Mucosa of rectum (tissue), 2 donors: ENCODE data around the gene EEFSEC.

ENCODE experiments used
- H3K27ac ChIP-seq, 2 donors: one replicate each; pipeline ENCODE4 v1.7.0; 2013; ENCODE audit warnings: inconsistent platforms in 2 of 2, low read depth in 2 of 2, low read length in 2 of 2
- H3K27me3 ChIP-seq, 2 donors: one replicate each; pipeline ENCODE4 v1.7.0; 2013; ENCODE audit warnings: low read length in 2 of 2; ENCODE audit not compliant: control insufficient read depth in 2 of 2, insufficient read depth in 2 of 2
- H3K36me3 ChIP-seq, 2 donors: one replicate each; pipeline ENCODE4 v1.7.0; 2013; ENCODE audit warnings: low read length in 2 of 2; ENCODE audit not compliant: control insufficient read depth in 2 of 2, insufficient read depth in 2 of 2
- H3K4me1 ChIP-seq, 2 donors: one replicate each; pipeline ENCODE4 v1.7.0; 2013; ENCODE audit warnings: low read length in 2 of 2, mild to moderate bottlenecking in 1 of 2; ENCODE audit not compliant: control insufficient read depth in 2 of 2, insufficient read depth in 2 of 2
- H3K4me3 ChIP-seq, 2 donors: one replicate each; pipeline ENCODE4 v1.7.0; 2013; ENCODE audit warnings: low read length in 2 of 2
- H3K9ac ChIP-seq, 2 donors: one replicate each; pipeline ENCODE4 v1.7.0; 2013; ENCODE audit warnings: low read length in 2 of 2, low read depth in 1 of 2, mild to moderate bottlenecking in 1 of 2
- H3K9me3 ChIP-seq, 2 donors: one replicate each; pipeline ENCODE4 v1.7.0; 2013; ENCODE audit warnings: low read length in 2 of 2; ENCODE audit not compliant: control insufficient read depth in 2 of 2
- donor health status: healthy.
- donor health status: Normal muscosa, but diverticular disease.

EEFSEC gene

GRCh38 chr3:128312271-128312670 is 159.0 kb downstream of the EEFSEC start:
- H3K27me3 ChIP-seq: no peaks in the 10 kb centered on the region
- H3K27ac ChIP-seq: no peak overlapping the region

DNA sequence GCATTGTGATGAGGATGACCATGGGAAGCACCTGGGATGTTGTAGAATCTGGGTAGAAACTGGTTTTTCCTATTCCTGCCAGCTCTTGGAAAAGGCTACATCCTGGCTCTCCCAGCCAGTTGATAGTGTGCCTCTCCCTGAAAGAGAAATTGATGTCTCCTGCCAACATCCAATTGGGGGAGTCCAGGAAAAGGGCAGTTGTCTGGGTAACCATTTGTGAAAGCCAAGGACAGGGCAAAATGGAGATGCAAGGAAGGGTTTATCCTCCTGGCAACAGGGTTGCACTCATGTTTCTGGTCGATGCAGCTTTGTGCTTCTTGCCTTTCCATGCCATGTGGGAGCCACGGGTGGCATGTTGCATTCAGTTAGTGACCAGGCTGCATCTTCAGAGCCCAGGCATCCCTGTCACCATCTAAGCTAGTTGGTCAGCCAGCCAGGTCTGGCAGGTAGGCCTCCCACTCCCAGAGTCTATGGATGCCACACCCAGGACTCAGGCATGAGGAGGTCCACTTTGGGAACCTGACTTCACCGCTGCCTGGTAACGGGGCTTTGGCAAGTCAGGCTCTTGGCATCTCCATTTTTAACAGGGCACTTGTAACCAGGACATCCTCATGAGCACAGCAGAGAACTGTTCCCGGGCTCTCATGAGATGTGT is 159.9 kb downstream of the EEFSEC start:
- H3K4me3 ChIP-seq: no peak overlapping the region
- no peak overlapping the region for H3K9ac ChIP-seq
- no peak overlapping the region for H3K27ac ChIP-seq
- H3K27me3 ChIP-seq: no peaks in the 10 kb centered on the region
- H3K9me3 ChIP-seq: no peaks in the 10 kb centered on the region
- H3K36me3 ChIP-seq: peaks cover 0 to 5% of the 10 kb centered on the region in 2 donors
- no peaks in the 10 kb centered on the region for H3K4me1 ChIP-seq

More at GRCh38 chr3:128312271-128312670, 159.0 kb downstream of the EEFSEC start:
- H3K36me3 ChIP-seq: peaks cover 0 to 8% of the 10 kb centered on the region in 2 donors
- no peaks in the 10 kb centered on the region for H3K9me3 ChIP-seq
- no peaks in the 10 kb centered on the region for H3K4me1 ChIP-seq
- no peak overlapping the region for H3K9ac ChIP-seq
- no peak overlapping the region for H3K4me3 ChIP-seq

GRCh38 chr3:128313935-128314334 is 160.7 kb downstream of the EEFSEC start:
- H3K4me1 ChIP-seq: no peaks in the 10 kb centered on the region
- H3K9me3 ChIP-seq: no peaks in the 10 kb centered on the region
- H3K27ac ChIP-seq: no peak overlapping the region
- peaks cover 0 to 5% of the 10 kb centered on the region in 2 donors for H3K36me3 ChIP-seq
- H3K27me3 ChIP-seq: no peaks in the 10 kb centered on the region
- H3K9ac ChIP-seq: no peak overlapping the region
- no peak overlapping the region for H3K4me3 ChIP-seq

GRCh38 chr3:128315313-128315712 is 162.0 kb downstream of the EEFSEC start:
- Histone ChIP-seq H3K27me3 (no peaks in the 10 kb centered on the region), H3K27ac (no peak overlapping the region)

GRCh38 chr3:128316481-128316891 is 163.2 kb downstream of the EEFSEC start:
- Histone ChIP-seq H3K27ac (no peak overlapping the region), H3K4me1 (no peaks in the 10 kb centered on the region), H3K9ac (no peak overlapping the region), H3K4me3 (no peak overlapping the region), H3K9me3 (no peaks in the 10 kb centered on the region), H3K36me3 (peaks cover 4 to 8% of the 10 kb centered on the region in 2 donors), H3K27me3 (no peaks in the 10 kb centered on the region)

More at GRCh38 chr3:128315313-128315712, 162.0 kb downstream of the EEFSEC start:
- Histone ChIP-seq H3K4me3 (no peak overlapping the region), H3K36me3 (peaks cover 4 to 8% of the 10 kb centered on the region in 2 donors), H3K4me1 (no peaks in the 10 kb centered on the region), H3K9ac (no peak overlapping the region), H3K9me3 (no peaks in the 10 kb centered on the region)

DNA sequence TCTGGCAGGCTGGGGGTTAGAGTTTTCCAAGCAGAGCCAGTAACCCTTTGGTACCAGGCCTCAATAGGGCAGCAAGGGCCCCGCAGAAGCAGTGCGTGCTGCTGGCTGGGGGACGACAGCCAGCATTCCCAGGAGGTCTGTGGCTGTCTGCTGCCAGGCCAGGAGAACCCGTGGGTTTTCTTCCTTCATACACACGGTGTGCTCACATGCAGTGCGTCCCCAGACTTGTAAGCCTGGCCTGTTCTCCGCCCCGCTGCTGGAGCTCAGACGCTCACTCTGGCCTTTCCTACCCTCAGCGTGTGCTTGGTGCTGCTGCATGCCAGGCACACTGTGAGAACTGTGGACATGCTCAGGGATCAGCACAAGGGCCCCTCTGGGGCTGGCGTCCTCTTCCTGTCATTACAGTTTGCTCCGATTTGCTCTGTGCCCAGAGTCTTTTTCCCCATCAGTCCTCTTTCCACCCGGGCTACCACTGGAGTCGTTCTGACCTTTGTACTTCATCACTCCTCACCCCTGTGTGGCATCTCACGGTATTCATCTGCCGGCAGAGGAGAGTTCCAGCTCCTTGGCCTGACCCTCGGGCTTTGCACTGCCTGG is 163.9 kb downstream of the EEFSEC start:
- Histone ChIP-seq H3K9me3 (no peaks in the 10 kb centered on the region), H3K4me1 (no peaks in the 10 kb centered on the region), H3K36me3 (peaks cover 4 to 8% of the 10 kb centered on the region in 2 donors), H3K4me3 (no peak overlapping the region), H3K27ac (no peak overlapping the region), H3K9ac (no peak overlapping the region), H3K27me3 (no peaks in the 10 kb centered on the region)

DNA sequence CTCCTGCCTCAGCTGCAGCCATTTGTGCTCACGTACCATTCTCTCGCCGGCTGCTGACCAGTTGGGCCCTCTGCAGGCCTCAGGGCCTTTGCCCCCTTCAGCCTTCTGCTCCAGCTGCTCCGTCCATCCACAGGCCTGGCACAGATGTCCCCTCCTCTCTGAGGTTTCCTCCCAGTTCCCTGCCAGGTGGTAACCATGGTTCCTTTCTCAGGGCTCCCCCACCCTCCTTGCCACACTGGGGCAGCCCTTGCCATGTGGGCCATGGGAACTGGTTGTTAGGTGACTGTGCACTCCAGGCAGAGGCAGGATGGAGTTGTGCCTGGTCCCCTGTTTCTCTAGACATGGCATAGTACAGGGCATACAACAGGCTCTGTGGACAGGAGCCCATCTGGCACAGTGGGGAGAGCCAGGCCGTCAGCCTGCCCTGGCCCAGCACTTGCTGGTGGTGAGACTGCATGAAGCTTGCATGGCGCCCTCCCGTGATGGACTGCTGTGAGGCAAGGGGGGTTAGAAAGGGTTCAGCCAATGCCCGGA is 164.5 kb downstream of the EEFSEC start:
- Histone ChIP-seq H3K9me3 (no peaks in the 10 kb centered on the region), H3K4me3 (no peak overlapping the region), H3K27me3 (no peaks in the 10 kb centered on the region), H3K36me3 (peaks cover 4 to 8% of the 10 kb centered on the region in 2 donors), H3K4me1 (no peaks in the 10 kb centered on the region), H3K9ac (no peak overlapping the region), H3K27ac (no peak overlapping the region)

DNA sequence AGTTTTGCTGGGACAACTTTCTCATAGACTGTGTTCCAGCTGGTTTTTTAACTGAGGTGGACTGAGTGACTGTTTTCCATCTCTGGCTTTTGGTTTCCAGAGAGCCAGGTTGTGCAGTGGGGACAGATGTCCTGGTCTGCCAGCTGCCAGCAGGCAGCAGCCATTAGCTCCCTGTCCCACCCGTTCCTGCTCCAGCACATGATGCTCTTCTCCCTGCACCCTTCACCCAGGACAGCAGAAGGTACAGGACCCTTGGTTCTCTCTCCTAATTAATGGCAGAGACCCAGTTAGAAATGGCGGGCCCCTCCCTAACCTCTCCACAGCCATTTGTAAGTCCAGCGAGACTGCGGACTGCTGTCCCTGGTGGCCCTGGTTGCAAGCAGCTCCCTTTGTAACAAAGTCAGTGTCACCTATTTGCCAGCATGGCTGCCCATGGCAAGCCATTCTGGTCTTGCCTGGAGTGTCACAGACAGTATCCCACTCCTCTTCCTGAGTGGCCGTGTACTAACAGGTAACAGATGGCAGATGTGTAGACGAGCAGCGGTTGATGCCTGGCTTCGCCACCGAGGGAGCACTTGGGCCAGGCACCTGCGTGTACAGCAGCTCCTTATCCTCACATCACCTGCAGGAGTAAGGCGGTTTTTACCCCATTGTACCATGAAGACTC is 165.1 kb downstream of the EEFSEC start:
- Histone ChIP-seq H3K9ac (no peak overlapping the region), H3K4me1 (peaks cover 0 to 5% of the 10 kb centered on the region in 2 donors), H3K36me3 (peaks cover 4 to 8% of the 10 kb centered on the region in 2 donors), H3K9me3 (no peaks in the 10 kb centered on the region), H3K4me3 (no peak overlapping the region), H3K27ac (no peak overlapping the region), H3K27me3 (no peaks in the 10 kb centered on the region)

- no peaks in the 10 kb centered on the region for H3K27me3 ChIP-seq
- H3K4me1 ChIP-seq: peaks cover 0 to 11% of the 10 kb centered on the region in 2 donors
- no peak overlapping the region for H3K27ac ChIP-seq
- H3K36me3 ChIP-seq: peaks cover 4 to 8% of the 10 kb centered on the region in 2 donors
- H3K9ac ChIP-seq: no peak overlapping the region
- no peak overlapping the region for H3K4me3 ChIP-seq
- H3K9me3 ChIP-seq: no peaks in the 10 kb centered on the region
These were observed 165.8 kb downstream of the EEFSEC start for GRCh38 chr3:128319107-128319506.

- no peaks in the 10 kb centered on the region for H3K27me3 ChIP-seq
- H3K4me1 ChIP-seq: peaks cover 0 to 11% of the 10 kb centered on the region in 2 donors
- no peak overlapping the region for H3K27ac ChIP-seq
- H3K36me3 ChIP-seq: peaks cover 4 to 8% of the 10 kb centered on the region in 2 donors
- no peak overlapping the region for H3K9ac ChIP-seq
- no peaks in the 10 kb centered on the region for H3K9me3 ChIP-seq
- H3K4me3 ChIP-seq: no peak overlapping the region
These were observed 166.5 kb downstream of the EEFSEC start for GRCh38 chr3:128319741-128320141.
